GF-D8 (cell line): ENCODE measurements around the gene ESCO1.

Experiments
- DNase-seq: peaks from one replicate; lab custom pipeline; 2025; lab: John Stamatoyannopoulos, UW

ESCO1 gene

GRCh38 chr18:21489919-21490495 lies 110.5 kb downstream of the ESCO1 start:
- no peak for DNase-seq

GRCh38 chr18:21489119-21489750 lies 111.3 kb downstream of the ESCO1 start:
- DNase-seq, result no peak

- DNase-seq, result no peak
Observed at GRCh38 chr18:21486905-21487437, 113.5 kb downstream of the ESCO1 start.

DNA sequence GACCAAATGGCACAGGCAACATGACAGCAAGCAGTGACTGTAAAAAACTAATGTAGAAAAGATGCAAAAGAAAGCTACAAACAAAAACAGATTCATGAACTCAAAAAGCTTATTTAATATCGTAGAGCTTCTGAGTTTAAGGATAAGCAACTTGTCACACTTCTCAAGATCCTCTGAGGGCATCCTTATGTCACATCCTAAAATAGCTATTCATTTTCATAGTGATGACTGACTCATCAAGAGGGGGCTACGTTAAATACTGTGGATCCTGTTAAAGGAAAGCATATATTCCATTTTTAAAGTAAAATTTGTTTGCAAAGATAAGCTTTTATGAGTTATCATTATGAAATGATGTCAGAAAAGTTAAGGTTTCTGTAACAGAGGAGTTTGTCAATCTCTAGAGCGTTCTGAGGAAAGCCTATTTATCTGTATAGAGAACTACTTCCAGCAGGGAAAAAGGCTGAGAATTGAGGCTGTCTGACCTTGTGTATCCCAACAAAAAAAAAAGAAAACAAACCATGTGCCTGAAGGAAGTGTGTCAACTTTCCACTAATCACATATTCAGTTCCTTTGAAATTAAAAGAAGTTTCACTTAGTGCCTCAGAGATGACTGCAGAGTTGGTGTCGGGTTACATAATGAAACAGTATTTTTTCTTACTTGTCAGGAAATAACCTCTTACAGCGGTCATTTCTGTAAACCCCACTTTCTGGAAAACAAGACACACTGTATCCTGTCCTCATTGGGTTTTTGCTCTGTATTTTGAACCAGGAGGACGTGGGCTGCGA lies 115.5 kb downstream of the ESCO1 start:
- no peak for DNase-seq

GRCh38 chr18:21483051-21483450 lies 117.5 kb downstream of the ESCO1 start:
- no peak for DNase-seq

DNA sequence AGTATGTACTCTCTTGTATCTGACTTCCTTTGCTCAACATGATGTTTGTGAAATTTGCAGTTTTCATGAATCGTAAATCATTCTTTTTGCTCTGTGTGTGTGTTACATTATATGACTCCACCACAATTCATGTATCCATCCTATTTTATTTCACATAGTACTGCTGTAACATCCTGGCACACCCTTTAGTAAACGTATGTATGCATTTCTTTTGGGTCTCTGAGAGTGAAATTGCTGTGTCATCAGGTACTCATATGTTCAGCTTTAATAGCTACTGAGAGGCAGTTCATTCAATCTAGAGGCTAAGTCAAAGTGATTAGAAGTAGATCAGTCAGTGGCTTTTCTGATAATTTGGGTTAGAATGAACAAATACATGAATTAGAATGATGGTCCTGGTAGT lies 118.8 kb downstream of the ESCO1 start:
- DNase-seq, result no peak

DNA sequence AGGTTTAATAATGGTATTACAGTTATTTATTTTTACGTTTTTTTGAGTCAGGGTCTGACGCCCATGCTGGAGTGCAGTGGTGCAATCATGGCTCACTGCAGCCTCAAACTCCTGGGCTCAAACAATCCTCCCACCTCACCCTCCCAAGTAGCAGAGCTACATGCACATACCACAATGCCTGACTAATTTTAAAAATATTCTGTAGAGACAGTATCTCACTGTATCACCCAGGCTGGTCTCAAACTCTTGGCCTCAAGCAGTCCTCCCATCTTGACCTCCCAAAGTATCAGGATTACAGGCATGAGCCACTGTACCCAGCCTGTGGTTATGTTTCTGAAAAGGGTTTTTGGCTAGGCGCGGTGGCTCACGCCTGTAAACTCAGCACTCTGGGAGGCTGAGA lies 120.8 kb downstream of the ESCO1 start:
- DNase-seq, result no peak
